Tibial artery (tissue), 4 donors: ENCODE measurements around the gene CISH.

ENCODE experiments used
- DNase-seq, 2 donors: peaks; one replicate each; pipeline ENCODE4 v3.0.0-alpha.2; 2019
- H3K27ac ChIP-seq, 2 donors: fragments of 200-600 bp; sonication (generic) in 1 of 2; 1 replicate in 1 of 2; 2 replicates in 1 of 2; pipeline ENCODE4 v1.5.1; 2018 to 2019; ENCODE audit warnings: mild to moderate bottlenecking in 1 of 2
- H3K27me3 ChIP-seq, 2 donors: fragments of 200-600 bp; sonication (generic) in 1 of 2; one replicate each; pipeline versions ENCODE4 v1.5.1 to v1.6.0; 2016 to 2019
- H3K36me3 ChIP-seq, 3 donors: fragments of 200-600 bp; sonication (generic) in 2 of 3; one replicate each; pipeline ENCODE4 v1.5.1; 2016 to 2019; ENCODE audit warnings: mild to moderate bottlenecking in 2 of 3
- H3K4me1 ChIP-seq, 4 donors: fragments of 200-600 bp; sonication (generic) in 2 of 4; 1 replicate in 3 of 4; 2 replicates in 1 of 4; pipeline ENCODE4 v1.5.1; 2016 to 2019
- H3K4me3 ChIP-seq, 2 donors: fragments of 200-600 bp; sonication (generic) in 1 of 2; 1 replicate in 1 of 2; 2 replicates in 1 of 2; pipeline ENCODE4 v1.5.1; 2018 to 2019; ENCODE audit warnings: mild to moderate bottlenecking in 2 of 2
- H3K9me3 ChIP-seq, 3 donors: fragments of 200-600 bp; sonication (generic) in 1 of 3; one replicate each; pipeline ENCODE4 v1.5.1; 2016 to 2019
- CTCF ChIP-seq, 2 experiments: fragments of 200-600 bp in 1 of 2; fragments of 450-650 bp in 1 of 2; IDR thresholded peaks; one replicate each; pipeline ENCODE4 v1.5.1; 2017 to 2019; ENCODE audit warnings: antibody characterized with exemption in 2 of 2, mild to moderate bottlenecking in 1 of 2, moderate library complexity in 1 of 2
- intact Hi-C: fragments of 100-400 bp; cut with DNase I; formaldehyde crosslinking; loops from one replicate; pipeline ENCODE4 v1.15.0; 2023; ENCODE audit warnings: low total_unique reads

Gene CISH

GRCh38 chr3:50628601-50629000, 17.0 kb upstream of the CISH start:
- Histone ChIP-seq H3K36me3 (no peaks in the 10 kb centered on the region), H3K4me3 (no peak overlapping the region), H3K9me3 (no peaks in the 10 kb centered on the region), H3K27ac (no peak overlapping the region), H3K27me3 (no peaks in the 10 kb centered on the region), H3K4me1 (peaks cover 0 to 22% (median 10%) of the 10 kb centered on the region in 4 donors)
- intact Hi-C loops = no loop called here
- no peak for TF ChIP-seq CTCF (IDR thresholded peaks at IDR 0.05)
- no peak for DNase-seq

GRCh38 chr3:50627407-50628051, 16.0 kb upstream of the CISH start:
- H3K9me3 ChIP-seq = no peaks in the 10 kb centered on the region
- H3K4me1 ChIP-seq = peaks cover 0 to 24% (median 9%) of the 10 kb centered on the region in 4 donors
- no peak for DNase-seq
- no peak overlapping the region for H3K4me3 ChIP-seq
- no peak overlapping the region for H3K27ac ChIP-seq
- intact Hi-C loops = no loop called here
- no peaks in the 10 kb centered on the region for H3K27me3 ChIP-seq
- no peak for TF ChIP-seq CTCF (IDR thresholded peaks at IDR 0.05)
- peaks cover 0 to 6% (median 0%) of the 10 kb centered on the region in 3 donors for H3K36me3 ChIP-seq

- Histone ChIP-seq H3K36me3 (peaks cover 0 to 7% (median 0%) of the 10 kb centered on the region in 3 donors), H3K4me3 (no peak overlapping the region), H3K27ac (no peak overlapping the region), H3K9me3 (no peaks in the 10 kb centered on the region), H3K4me1 (peaks cover 0 to 24% (median 5%) of the 10 kb centered on the region in 4 donors), H3K27me3 (no peaks in the 10 kb centered on the region)
- no peak for TF ChIP-seq CTCF (IDR thresholded peaks at IDR 0.05)
- no peak for DNase-seq
- intact Hi-C loops = no loop called here
Observed at GRCh38 chr3:50626401-50626800, 14.8 kb upstream of the CISH start.

GRCh38 chr3:50625231-50626182, 13.9 kb upstream of the CISH start:
- no peak overlapping the region for H3K4me3 ChIP-seq
- peaks cover 0 to 24% (median 4%) of the 10 kb centered on the region in 4 donors for H3K4me1 ChIP-seq
- no peak overlapping the region for H3K27ac ChIP-seq
- TF ChIP-seq CTCF (IDR thresholded peaks at IDR 0.05) = no peak
- H3K27me3 ChIP-seq = no peaks in the 10 kb centered on the region
- no peak for DNase-seq
- no peaks in the 10 kb centered on the region for H3K9me3 ChIP-seq
- intact Hi-C loops = no loop called here
- H3K36me3 ChIP-seq = peaks cover 0 to 7% (median 0%) of the 10 kb centered on the region in 3 donors

- peaks cover 0 to 28% (median 4%) of the 10 kb centered on the region in 4 donors for H3K4me1 ChIP-seq
- H3K27ac ChIP-seq = no peak overlapping the region
- intact Hi-C loops = no loop called here
- no peaks in the 10 kb centered on the region for H3K27me3 ChIP-seq
- H3K9me3 ChIP-seq = no peaks in the 10 kb centered on the region
- no peak for TF ChIP-seq CTCF (IDR thresholded peaks at IDR 0.05)
- no peak overlapping the region for H3K4me3 ChIP-seq
- no peak for DNase-seq
- H3K36me3 ChIP-seq = peaks cover 0 to 7% (median 0%) of the 10 kb centered on the region in 3 donors
Observed at GRCh38 chr3:50624634-50625033, 13.1 kb upstream of the CISH start.
